ENCODE data around the gene IDH3B.
"Not testable (repeated sequence)": the region's sequence is repeated elsewhere in the genome, so short reads cannot be mapped to it uniquely, and the experiment has no call there.

DNA sequence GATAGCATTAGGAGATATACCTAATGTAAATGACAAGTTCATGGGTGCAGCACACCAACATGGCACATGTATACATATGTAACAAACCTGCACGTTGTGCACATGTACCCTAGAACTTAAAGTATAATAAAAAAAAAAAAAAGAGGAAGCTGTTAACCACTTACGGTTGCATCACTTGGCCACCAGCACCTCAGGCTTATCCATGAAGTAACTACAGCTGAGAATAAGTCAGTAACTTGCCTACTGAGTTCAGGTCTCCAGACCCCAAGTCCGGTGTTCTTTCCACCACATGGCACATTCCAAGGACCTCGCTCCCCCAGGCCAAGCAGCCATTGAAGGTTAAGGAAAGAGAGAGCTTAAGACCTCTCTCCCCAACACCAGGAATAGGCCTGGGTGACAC, 20.8 kb upstream of the IDH3B start:
- TF ChIP-seq TBL1XR1 (IDR thresholded peaks at IDR 0.05; ENCODE audit: low read length in 2 of 2); RAD21 (CRISPR knock-in tag; conservative IDR thresholded peaks at IDR 0.05 in 1 of 2, IDR thresholded peaks at IDR 0.05 in 1 of 2); ZNF3 (CRISPR knock-in tag; IDR thresholded peaks at IDR 0.05); TEAD2 (tag; IDR thresholded peaks at IDR 0.05); EP300 (IDR thresholded peaks at IDR 0.05; ENCODE audit: low read length); ZNF133 (CRISPR knock-in tag; IDR thresholded peaks at IDR 0.05): not testable (repeated sequence)
- TF ChIP-seq, protein P1, sequence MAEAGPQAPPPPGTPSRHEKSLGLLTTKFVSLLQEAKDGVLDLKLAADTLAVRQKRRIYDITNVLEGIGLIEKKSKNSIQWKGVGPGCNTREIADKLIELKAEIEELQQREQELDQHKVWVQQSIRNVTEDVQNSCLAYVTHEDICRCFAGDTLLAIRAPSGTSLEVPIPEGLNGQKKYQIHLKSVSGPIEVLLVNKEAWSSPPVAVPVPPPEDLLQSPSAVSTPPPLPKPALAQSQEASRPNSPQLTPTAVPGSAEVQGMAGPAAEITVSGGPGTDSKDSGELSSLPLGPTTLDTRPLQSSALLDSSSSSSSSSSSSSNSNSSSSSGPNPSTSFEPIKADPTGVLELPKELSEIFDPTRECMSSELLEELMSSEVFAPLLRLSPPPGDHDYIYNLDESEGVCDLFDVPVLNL (CRISPR knock-in tag; IDR thresholded peaks at IDR 0.05; ENCODE audit: low read depth), result not testable (repeated sequence)
- TF ChIP-seq, protein P2, sequence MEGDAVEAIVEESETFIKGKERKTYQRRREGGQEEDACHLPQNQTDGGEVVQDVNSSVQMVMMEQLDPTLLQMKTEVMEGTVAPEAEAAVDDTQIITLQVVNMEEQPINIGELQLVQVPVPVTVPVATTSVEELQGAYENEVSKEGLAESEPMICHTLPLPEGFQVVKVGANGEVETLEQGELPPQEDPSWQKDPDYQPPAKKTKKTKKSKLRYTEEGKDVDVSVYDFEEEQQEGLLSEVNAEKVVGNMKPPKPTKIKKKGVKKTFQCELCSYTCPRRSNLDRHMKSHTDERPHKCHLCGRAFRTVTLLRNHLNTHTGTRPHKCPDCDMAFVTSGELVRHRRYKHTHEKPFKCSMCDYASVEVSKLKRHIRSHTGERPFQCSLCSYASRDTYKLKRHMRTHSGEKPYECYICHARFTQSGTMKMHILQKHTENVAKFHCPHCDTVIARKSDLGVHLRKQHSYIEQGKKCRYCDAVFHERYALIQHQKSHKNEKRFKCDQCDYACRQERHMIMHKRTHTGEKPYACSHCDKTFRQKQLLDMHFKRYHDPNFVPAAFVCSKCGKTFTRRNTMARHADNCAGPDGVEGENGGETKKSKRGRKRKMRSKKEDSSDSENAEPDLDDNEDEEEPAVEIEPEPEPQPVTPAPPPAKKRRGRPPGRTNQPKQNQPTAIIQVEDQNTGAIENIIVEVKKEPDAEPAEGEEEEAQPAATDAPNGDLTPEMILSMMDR (IDR thresholded peaks at IDR 0.05 in 2 of 3, conservative IDR thresholded peaks at IDR 0.05 in 1 of 3; ENCODE audit: insufficient read depth in 2 of 3, low read depth in 1 of 3, low read length in 3 of 3), result not testable (repeated sequence)
- TF ChIP-seq, protein P3, sequence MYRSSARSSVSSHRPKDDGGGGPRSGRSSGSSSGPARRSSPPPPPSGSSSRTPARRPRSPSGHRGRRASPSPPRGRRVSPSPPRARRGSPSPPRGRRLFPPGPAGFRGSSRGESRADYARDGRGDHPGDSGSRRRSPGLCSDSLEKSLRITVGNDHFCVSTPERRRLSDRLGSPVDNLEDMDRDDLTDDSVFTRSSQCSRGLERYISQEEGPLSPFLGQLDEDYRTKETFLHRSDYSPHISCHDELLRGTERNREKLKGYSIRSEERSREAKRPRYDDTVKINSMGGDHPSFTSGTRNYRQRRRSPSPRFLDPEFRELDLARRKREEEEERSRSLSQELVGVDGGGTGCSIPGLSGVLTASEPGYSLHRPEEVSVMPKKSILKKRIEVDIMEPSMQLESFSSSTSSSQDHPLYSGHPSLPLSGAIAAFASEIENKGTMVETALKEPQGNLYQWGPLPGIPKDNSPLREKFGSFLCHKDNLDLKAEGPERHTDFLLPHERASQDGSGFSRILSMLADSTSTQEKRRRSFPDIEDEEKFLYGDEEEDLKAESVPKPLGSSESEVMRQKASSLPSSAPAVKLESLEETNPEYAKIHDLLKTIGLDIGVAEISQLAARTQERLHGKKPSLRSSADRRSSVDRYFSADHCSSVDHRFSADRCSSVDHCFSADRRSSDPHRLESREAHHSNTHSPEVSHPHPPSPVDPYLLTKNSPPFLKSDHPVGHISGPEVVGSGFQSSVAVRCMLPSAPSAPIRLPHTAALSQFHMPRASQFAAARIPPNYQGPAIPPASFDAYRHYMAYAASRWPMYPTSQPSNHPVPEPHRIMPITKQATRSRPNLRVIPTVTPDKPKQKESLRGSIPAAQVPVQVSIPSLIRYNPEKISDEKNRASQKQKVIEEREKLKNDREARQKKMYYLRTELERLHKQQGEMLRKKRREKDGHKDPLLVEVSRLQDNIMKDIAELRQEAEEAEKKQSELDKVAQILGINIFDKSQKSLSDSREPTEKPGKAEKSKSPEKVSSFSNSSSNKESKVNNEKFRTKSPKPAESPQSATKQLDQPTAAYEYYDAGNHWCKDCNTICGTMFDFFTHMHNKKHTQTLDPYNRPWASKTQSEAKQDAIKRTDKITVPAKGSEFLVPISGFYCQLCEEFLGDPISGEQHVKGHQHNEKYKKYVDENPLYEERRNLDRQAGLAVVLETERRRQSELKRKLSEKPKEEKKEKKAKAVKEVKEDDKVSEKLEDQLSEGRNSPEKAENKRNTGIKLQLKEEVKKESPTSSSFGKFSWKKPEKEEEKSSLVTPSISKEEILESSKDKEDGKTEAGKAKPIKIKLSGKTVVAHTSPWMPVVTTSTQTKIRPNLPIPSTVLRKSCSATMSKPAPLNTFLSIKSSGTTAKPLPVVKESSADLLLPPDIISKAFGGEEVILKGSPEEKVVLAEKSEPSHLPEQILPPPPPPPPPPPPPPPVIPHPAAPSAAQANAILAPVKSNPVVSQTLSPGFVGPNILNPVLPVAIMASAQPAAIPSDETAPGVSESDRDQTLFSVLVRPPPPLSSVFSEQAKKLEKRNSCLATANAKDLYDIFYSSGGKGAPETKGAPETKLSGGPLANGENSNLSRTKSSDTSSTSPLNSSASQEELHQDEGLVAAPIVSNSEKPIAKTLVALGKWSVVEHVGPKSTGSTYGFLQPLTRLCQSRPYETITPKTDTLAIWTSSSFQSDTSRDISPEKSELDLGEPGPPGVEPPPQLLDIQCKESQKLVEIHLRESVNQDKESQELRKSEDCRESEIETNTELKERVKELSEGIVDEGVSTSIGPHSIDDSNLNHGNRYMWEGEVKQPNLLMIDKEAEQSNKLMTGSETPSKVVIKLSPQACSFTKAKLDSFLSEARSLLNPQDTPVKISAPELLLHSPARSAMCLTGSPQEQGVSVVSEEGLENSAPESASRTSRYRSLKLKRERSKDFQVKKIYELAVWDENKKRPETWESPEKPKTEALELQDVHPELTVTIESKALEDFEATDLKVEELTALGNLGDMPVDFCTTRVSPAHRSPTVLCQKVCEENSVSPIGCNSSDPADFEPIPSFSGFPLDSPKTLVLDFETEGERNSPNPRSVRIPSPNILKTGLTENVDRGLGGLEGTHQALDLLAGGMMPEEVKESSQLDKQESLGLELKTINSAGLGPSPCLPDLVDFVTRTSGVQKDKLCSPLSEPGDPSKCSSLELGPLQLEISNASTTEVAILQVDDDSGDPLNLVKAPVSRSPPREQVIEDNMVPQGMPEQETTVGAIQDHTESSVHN (IDR thresholded peaks at IDR 0.05; ENCODE audit: borderline replicate concordance in 1 of 2, low read depth in 1 of 2), result not testable (repeated sequence)

Data from K562 (cell line).